PC-3 (cell line): ENCODE data around the gene ESRRB.

ENCODE experiments used
- CTCF ChIP-seq: fragments of 300-600 bp; sonication (generic); conservative IDR thresholded peaks from 2 replicates; pipeline ENCODE4 v1.5.1; 2017; ENCODE audit warnings: antibody characterized with exemption, low read depth, mild to moderate bottlenecking, low read length
- EZH2 ChIP-seq: fragments of 300-600 bp; sonication (generic); IDR thresholded peaks from one replicate; pipeline ENCODE4 v1.6.1; 2017; ENCODE audit warnings: antibody characterized with exemption, mild to moderate bottlenecking, low read length; ENCODE audit not compliant: unreplicated experiment

GRCh38 chr14:76375484-76375883 lies 453 bp upstream of the ESRRB start:
- TF ChIP-seq EZH2 (no peak), CTCF (no peak)
